Measurements from ENCODE around the gene MS4A8.

- TF ChIP-seq CTCF (IDR thresholded peaks at IDR 0.05) (no peak), POLR2A (IDR thresholded peaks at IDR 0.05) (no peak)
Measured at GRCh38 chr11:60711276-60711675, 11.9 kb downstream of the MS4A8 start.

Measured in uterus (tissue), 2 donors.